Stomach (tissue), 4 donors: ENCODE results near the gene RNF26.
A peak's percentile ranks its signal among the peaks of the same experiment; 100 is the strongest.

ENCODE experiments used
- POLR2AphosphoS5 ChIP-seq, 3 donors: sonication (generic); formaldehyde crosslinking; IDR thresholded peaks; one replicate each; pipeline ENCODE4 v1.6.1; 2016; ENCODE audit warnings: antibody characterized with exemption in 3 of 3
- TF ChIP-seq, protein P1 (sequence below), 7 experiments: fragments of 450-650 bp in 4 of 7; fragments of 200-600 bp in 3 of 7; sonication (generic) in 3 of 7; IDR thresholded peaks; one replicate each; pipeline ENCODE4 v1.5.1; 2016 to 2019; ENCODE audit warnings: antibody characterized with exemption in 7 of 7, control low read depth in 2 of 7, mild to moderate bottlenecking in 1 of 7

DNA sequence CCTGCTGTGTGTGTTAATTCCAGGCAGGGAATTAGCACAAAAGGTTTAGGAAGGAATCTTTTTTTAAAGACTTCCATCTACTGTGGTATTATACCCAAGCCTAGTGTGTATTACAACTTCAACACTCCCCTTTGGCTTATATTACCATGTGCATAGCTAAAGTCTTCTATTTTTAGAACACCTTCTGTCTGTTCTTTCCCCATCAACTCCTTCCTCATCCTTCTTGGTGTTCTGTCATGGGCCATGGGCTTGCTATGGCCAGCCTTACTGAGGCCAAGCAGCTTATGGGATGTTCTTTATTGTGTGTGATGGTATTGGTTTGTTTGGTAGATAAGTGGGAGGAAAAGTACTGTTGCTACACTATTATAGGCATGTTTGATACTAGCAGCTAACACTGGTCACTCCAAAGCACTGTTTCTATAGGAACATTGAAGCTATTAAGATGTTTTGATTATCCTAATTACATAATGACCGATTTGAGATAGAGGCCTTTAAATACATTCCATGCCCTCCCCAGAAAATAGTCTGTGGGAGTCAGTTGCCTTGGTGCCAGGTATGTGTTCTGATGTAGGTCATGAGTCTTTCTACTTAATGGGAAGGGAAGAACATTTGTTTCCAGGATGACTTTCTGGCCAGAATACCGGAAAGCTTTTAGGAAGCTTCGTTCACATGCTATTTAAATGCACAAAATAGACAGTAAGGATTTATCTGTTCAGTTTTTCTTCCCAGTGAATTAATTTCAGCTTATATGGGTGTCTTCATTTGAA lies 33.9 kb upstream of the RNF26 start:
- TF ChIP-seq, protein P1, sequence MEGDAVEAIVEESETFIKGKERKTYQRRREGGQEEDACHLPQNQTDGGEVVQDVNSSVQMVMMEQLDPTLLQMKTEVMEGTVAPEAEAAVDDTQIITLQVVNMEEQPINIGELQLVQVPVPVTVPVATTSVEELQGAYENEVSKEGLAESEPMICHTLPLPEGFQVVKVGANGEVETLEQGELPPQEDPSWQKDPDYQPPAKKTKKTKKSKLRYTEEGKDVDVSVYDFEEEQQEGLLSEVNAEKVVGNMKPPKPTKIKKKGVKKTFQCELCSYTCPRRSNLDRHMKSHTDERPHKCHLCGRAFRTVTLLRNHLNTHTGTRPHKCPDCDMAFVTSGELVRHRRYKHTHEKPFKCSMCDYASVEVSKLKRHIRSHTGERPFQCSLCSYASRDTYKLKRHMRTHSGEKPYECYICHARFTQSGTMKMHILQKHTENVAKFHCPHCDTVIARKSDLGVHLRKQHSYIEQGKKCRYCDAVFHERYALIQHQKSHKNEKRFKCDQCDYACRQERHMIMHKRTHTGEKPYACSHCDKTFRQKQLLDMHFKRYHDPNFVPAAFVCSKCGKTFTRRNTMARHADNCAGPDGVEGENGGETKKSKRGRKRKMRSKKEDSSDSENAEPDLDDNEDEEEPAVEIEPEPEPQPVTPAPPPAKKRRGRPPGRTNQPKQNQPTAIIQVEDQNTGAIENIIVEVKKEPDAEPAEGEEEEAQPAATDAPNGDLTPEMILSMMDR (IDR thresholded peaks at IDR 0.05): no peak
- peak in 1 of 3 donors; percentile 58 for TF ChIP-seq POLR2AphosphoS5 (IDR thresholded peaks at IDR 0.05)
